Endothelial cell of umbilical vein (primary cell): ENCODE data around the gene KHNYN.

Experiments used
- EZH2 ChIP-seq: IDR thresholded peaks from 2 replicates; pipeline ENCODE4 v1.6.1; 2012; ENCODE audit warnings: borderline replicate concordance, low read depth, mild to moderate bottlenecking, moderate library complexity, low read length, inconsistent platforms; ENCODE audit not compliant: severe bottlenecking
- GATA2 ChIP-seq: IDR thresholded peaks from 2 replicates; pipeline ENCODE4 v1.7.0; 2011; ENCODE audit warnings: low read depth, mild to moderate bottlenecking, moderate library complexity, mixed read lengths, low read length; ENCODE audit not compliant: insufficient read length, insufficient read depth
- JUN ChIP-seq: IDR thresholded peaks from 2 replicates; pipeline ENCODE4 v1.6.1; 2011; ENCODE audit warnings: borderline replicate concordance, low read depth; ENCODE audit not compliant: insufficient read length, insufficient read depth
- MAX ChIP-seq: IDR thresholded peaks from 2 replicates; pipeline ENCODE4 v1.6.1; 2011; ENCODE audit not compliant: insufficient read depth, insufficient read length
- MYC ChIP-seq: IDR thresholded peaks from one replicate; pipeline ENCODE4 v1.6.1; 2011; ENCODE audit warnings: mild to moderate bottlenecking, low read depth, low read length
- POLR2A ChIP-seq: IDR thresholded peaks from 2 replicates; pipeline ENCODE4 v1.6.1; 2012; ENCODE audit warnings: low read depth, mild to moderate bottlenecking, control low read depth, low read length
- POLR2AphosphoS5 ChIP-seq: IDR thresholded peaks from 2 replicates; pipeline ENCODE4 v1.6.1; 2012; ENCODE audit warnings: low read depth, mild to moderate bottlenecking, control low read depth, low read length, moderate library complexity; ENCODE audit not compliant: insufficient read depth
- TF ChIP-seq, protein P1 (sequence below), 2 donors: IDR thresholded peaks; 1 replicate in 1 of 2; 2 replicates in 1 of 2; pipeline ENCODE4 v1.5.1; 2011; ENCODE audit warnings: low read length in 2 of 2, mild to moderate bottlenecking in 2 of 2, moderate library complexity in 2 of 2, control low read depth in 1 of 2, inconsistent platforms in 1 of 2, low read depth in 1 of 2; ENCODE audit not compliant: insufficient read depth in 1 of 2; ENCODE audit errors: extremely low read depth in 1 of 2

GRCh38 chr14:24437020-24437735, 7.4 kb downstream of the KHNYN start:
- TF ChIP-seq, protein P1, sequence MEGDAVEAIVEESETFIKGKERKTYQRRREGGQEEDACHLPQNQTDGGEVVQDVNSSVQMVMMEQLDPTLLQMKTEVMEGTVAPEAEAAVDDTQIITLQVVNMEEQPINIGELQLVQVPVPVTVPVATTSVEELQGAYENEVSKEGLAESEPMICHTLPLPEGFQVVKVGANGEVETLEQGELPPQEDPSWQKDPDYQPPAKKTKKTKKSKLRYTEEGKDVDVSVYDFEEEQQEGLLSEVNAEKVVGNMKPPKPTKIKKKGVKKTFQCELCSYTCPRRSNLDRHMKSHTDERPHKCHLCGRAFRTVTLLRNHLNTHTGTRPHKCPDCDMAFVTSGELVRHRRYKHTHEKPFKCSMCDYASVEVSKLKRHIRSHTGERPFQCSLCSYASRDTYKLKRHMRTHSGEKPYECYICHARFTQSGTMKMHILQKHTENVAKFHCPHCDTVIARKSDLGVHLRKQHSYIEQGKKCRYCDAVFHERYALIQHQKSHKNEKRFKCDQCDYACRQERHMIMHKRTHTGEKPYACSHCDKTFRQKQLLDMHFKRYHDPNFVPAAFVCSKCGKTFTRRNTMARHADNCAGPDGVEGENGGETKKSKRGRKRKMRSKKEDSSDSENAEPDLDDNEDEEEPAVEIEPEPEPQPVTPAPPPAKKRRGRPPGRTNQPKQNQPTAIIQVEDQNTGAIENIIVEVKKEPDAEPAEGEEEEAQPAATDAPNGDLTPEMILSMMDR (IDR thresholded peaks at IDR 0.05; ENCODE audit: extremely low read depth in 1 of 2, insufficient read depth in 1 of 2, low read depth in 1 of 2, low read length in 2 of 2), result no peak
- no peak for TF ChIP-seq POLR2A
- no peak for TF ChIP-seq GATA2
- TF ChIP-seq EZH2, result no peak
- no peak for TF ChIP-seq JUN
- no peak for TF ChIP-seq POLR2AphosphoS5
- no peak for TF ChIP-seq MYC
- TF ChIP-seq MAX, result no peak
